SHP77 (cell line): ENCODE data around the gene CCNH.

Experiments used
- DNase-seq, 2 experiments: peaks; one replicate each; lab custom pipeline; 2025; lab: John Stamatoyannopoulos, UW

The CCNH gene

GRCh38 chr5:87360132-87360531 lies 52.6 kb downstream of the CCNH start:
- DNase-seq = no peak

- DNase-seq = no peak
Measured at GRCh38 chr5:87359106-87359505, 53.6 kb downstream of the CCNH start.

GRCh38 chr5:87354496-87354895 lies 58.2 kb downstream of the CCNH start:
- no peak for DNase-seq

- no peak for DNase-seq
Measured at GRCh38 chr5:87347841-87348240, 64.9 kb downstream of the CCNH start.

GRCh38 chr5:87347272-87347671 lies 65.5 kb downstream of the CCNH start:
- no peak for DNase-seq
